OCI-LY1 (cell line): ENCODE results near the gene HINT1.

ENCODE experiments used
- H2AFZ ChIP-seq: fragments of 200-600 bp; sonication (generic), shearing (Covaris generic); 2 replicates; pipeline ENCODE4 v1.6.0; 2014; ENCODE audit warnings: antibody characterized with exemption, mild to moderate bottlenecking, low read length
- H3F3A ChIP-seq: fragments of 200-600 bp; sonication (generic), shearing (Covaris generic); 2 replicates; pipeline ENCODE4 v1.6.0; 2014; ENCODE audit warnings: mild to moderate bottlenecking, antibody characterized with exemption, low read length, moderate library complexity; ENCODE audit not compliant: insufficient read depth
- H3K27ac ChIP-seq: fragments of 200-600 bp; sonication (generic); 2 replicates; pipeline ENCODE4 v1.5.1; 2014; ENCODE audit warnings: low read length, mixed run types, mild to moderate bottlenecking, low read depth; ENCODE audit not compliant: poor library complexity, severe bottlenecking
- H3K27me3 ChIP-seq: fragments of 200-600 bp; sonication (generic); 2 replicates; pipeline ENCODE4 v1.6.0; 2014; ENCODE audit warnings: antibody characterized with exemption, mild to moderate bottlenecking, low read length, moderate library complexity; ENCODE audit not compliant: insufficient read depth
- H3K36me3 ChIP-seq: fragments of 200-600 bp; sonication (generic); 2 replicates; pipeline ENCODE4 v1.6.1; 2014; ENCODE audit warnings: mild to moderate bottlenecking, antibody characterized with exemption, low read length, moderate library complexity, mixed read lengths; ENCODE audit not compliant: insufficient read depth
- H3K4me1 ChIP-seq: fragments of 200-600 bp; sonication (generic); 2 replicates; pipeline ENCODE4 v1.5.1; 2014; ENCODE audit warnings: mild to moderate bottlenecking, low read length, moderate library complexity; ENCODE audit not compliant: insufficient read depth, severe bottlenecking
- H3K4me2 ChIP-seq: fragments of 200-600 bp; sonication (generic), shearing (Covaris generic); 2 replicates; pipeline ENCODE4 v1.6.1; 2014; ENCODE audit warnings: low read length
- H3K4me3 ChIP-seq: fragments of 200-600 bp; sonication (generic); 2 replicates; pipeline ENCODE4 v1.5.1; 2014; ENCODE audit warnings: low read length, low read depth, mild to moderate bottlenecking, mixed read lengths; ENCODE audit not compliant: poor library complexity, severe bottlenecking
- H3K79me2 ChIP-seq: fragments of 200-600 bp; shearing (Covaris generic); 2 replicates; pipeline ENCODE4 v1.6.1; 2016; ENCODE audit warnings: mixed run types, low read length, mixed read lengths; ENCODE audit not compliant: insufficient read depth
- H3K9ac ChIP-seq: fragments of 200-600 bp; sonication (generic), shearing (Covaris generic); 2 replicates; pipeline ENCODE4 v1.6.1; 2014; ENCODE audit warnings: mild to moderate bottlenecking, low read length, mixed read lengths
- H3K9me2 ChIP-seq: fragments of 200-600 bp; sonication (generic), shearing (Covaris generic); 2 replicates; pipeline ENCODE4 v1.6.1; 2014; ENCODE audit warnings: low read depth, mild to moderate bottlenecking, low read length, mixed read lengths
- H3K9me3 ChIP-seq: fragments of 200-600 bp; shearing (Covaris generic); 2 replicates; pipeline ENCODE4 v1.6.1; 2014; ENCODE audit warnings: low read length, mixed read lengths
- H4K20me1 ChIP-seq: fragments of 200-600 bp; sonication (generic), shearing (Covaris generic); 2 replicates; pipeline ENCODE4 v1.6.0; 2016; ENCODE audit warnings: mild to moderate bottlenecking, low read length; ENCODE audit not compliant: insufficient read depth
- EZH2 ChIP-seq: fragments of 200-600 bp; sonication (generic), shearing (Covaris generic); IDR thresholded peaks from 2 replicates; pipeline ENCODE4 v1.8.0; 2017; ENCODE audit warnings: borderline replicate concordance, mixed run types, mild to moderate bottlenecking, antibody characterized with exemption, low read length, moderate library complexity, mixed read lengths
- TF ChIP-seq, protein P1 (sequence below): fragments of 200-600 bp; sonication (generic), shearing (Covaris generic); IDR thresholded peaks from 2 replicates; pipeline ENCODE4 v1.5.1; 2017; ENCODE audit warnings: mild to moderate bottlenecking, antibody characterized with exemption, low read length, moderate library complexity, mixed read lengths

Gene HINT1

DNA sequence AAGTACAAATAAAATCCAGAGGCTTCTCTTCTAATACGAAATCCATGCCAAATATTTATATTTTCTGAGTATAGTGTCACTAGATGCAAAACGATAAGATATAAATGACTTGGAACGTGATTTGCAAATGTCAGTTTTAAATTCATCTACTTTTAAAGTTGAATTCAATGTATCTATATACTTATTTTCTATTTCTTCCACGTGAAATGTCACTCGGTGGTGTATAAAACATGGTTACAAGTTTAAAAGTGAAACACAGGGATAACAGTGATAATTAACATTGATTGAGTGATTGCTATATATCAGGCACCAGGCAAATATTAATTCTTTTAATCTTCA, 54.8 kb downstream of the HINT1 start:
- TF ChIP-seq, protein P1, sequence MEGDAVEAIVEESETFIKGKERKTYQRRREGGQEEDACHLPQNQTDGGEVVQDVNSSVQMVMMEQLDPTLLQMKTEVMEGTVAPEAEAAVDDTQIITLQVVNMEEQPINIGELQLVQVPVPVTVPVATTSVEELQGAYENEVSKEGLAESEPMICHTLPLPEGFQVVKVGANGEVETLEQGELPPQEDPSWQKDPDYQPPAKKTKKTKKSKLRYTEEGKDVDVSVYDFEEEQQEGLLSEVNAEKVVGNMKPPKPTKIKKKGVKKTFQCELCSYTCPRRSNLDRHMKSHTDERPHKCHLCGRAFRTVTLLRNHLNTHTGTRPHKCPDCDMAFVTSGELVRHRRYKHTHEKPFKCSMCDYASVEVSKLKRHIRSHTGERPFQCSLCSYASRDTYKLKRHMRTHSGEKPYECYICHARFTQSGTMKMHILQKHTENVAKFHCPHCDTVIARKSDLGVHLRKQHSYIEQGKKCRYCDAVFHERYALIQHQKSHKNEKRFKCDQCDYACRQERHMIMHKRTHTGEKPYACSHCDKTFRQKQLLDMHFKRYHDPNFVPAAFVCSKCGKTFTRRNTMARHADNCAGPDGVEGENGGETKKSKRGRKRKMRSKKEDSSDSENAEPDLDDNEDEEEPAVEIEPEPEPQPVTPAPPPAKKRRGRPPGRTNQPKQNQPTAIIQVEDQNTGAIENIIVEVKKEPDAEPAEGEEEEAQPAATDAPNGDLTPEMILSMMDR, result no peak
- TF ChIP-seq EZH2, result no peak
- H2AFZ ChIP-seq, result no peak overlapping the region
- H3K4me2 ChIP-seq, result no peak overlapping the region
- no peak overlapping the region for H3K4me3 ChIP-seq
- H3K9ac ChIP-seq, result no peak overlapping the region
- no peaks in the 10 kb centered on the region for H3F3A ChIP-seq
- H3K27me3 ChIP-seq, result no peaks in the 10 kb centered on the region
- H3K4me1 ChIP-seq, result no peaks in the 10 kb centered on the region
- no peak overlapping the region for H3K27ac ChIP-seq
- no peaks in the 10 kb centered on the region for H4K20me1 ChIP-seq
- H3K9me3 ChIP-seq, result no peaks in the 10 kb centered on the region
- H3K79me2 ChIP-seq, result no peaks in the 10 kb centered on the region
- H3K9me2 ChIP-seq, result no peaks in the 10 kb centered on the region
- H3K36me3 ChIP-seq, result no peaks in the 10 kb centered on the region

DNA sequence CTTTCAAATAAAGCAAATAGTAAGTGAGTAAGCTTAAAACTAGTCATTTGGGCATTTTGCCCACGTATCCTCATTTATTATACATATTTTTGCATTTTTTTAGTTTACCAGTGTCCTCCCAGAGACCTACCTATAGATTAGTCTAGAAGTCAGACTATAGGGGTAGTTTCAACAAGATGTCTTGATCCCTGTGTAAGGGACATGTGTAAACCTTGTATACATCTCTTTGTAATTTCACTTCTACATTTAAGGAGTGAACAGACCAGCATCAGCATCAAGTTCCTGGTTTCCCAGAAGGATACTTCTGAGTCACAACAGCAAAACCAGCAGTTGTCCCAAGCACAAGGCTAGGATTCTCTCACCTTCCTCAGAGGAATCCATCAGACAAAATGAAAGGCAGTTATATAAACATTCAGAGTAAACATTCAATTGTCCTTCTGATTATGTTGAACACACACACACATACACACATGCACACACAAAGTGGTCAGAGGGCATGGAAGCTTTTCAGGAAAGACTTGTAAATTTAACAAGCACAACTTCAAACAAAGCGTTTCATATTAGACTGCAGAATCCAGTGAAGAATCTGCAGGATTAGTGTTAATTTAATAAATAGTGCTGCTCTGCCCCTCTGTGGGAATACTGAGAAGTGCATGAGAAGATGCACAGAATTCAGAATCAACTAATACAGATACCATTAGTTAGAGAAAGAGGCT, 55.4 kb downstream of the HINT1 start:
- no peak overlapping the region for H3K27ac ChIP-seq
- no peak overlapping the region for H3K4me2 ChIP-seq

More for the DNA sequence above, 55.4 kb downstream of the HINT1 start:
- Histone ChIP-seq H3K9me3 (no peaks in the 10 kb centered on the region), H3F3A (no peaks in the 10 kb centered on the region), H3K9ac (no peak overlapping the region), H3K79me2 (no peaks in the 10 kb centered on the region), H3K36me3 (no peaks in the 10 kb centered on the region), H4K20me1 (no peaks in the 10 kb centered on the region), H2AFZ (no peak overlapping the region), H3K9me2 (no peaks in the 10 kb centered on the region), H3K27me3 (no peaks in the 10 kb centered on the region), H3K4me1 (no peaks in the 10 kb centered on the region), H3K4me3 (no peak overlapping the region)
- TF ChIP-seq EZH2, result no peak
- TF ChIP-seq, protein P1, result peak; percentile 76
